GM23338 (cell line): ENCODE data around the gene NPAS3.

ENCODE experiments used
- EZH2 ChIP-seq: fragments of 200-600 bp; sonication (generic); IDR thresholded peaks from one replicate; pipeline ENCODE4 v1.8.0; 2017; ENCODE audit warnings: antibody characterized with exemption, mild to moderate bottlenecking, low read depth; ENCODE audit not compliant: unreplicated experiment
- JUNB ChIP-seq: IDR thresholded peaks from one replicate; pipeline ENCODE4 v1.6.1; 2016; ENCODE audit warnings: antibody characterized with exemption; ENCODE audit not compliant: unreplicated experiment
- TF ChIP-seq, protein P1 (sequence below), 2 experiments: fragments of 200-600 bp in 1 of 2; sonication (generic) in 1 of 2; conservative IDR thresholded peaks; 2 replicates each; pipeline versions ENCODE4 v1.5.1 to v1.6.1; 2016 to 2017; ENCODE audit warnings: antibody characterized with exemption in 2 of 2, low read depth in 2 of 2, mild to moderate bottlenecking in 2 of 2, moderate library complexity in 1 of 2
- TF ChIP-seq, protein P2 (sequence below): IDR thresholded peaks from 2 replicates; pipeline ENCODE4 v1.6.1; 2016; ENCODE audit warnings: antibody characterized with exemption
- TF ChIP-seq, protein P3 (sequence below): IDR thresholded peaks from one replicate; pipeline ENCODE4 v1.6.1; 2018; ENCODE audit warnings: antibody characterized with exemption; ENCODE audit not compliant: unreplicated experiment

DNA sequence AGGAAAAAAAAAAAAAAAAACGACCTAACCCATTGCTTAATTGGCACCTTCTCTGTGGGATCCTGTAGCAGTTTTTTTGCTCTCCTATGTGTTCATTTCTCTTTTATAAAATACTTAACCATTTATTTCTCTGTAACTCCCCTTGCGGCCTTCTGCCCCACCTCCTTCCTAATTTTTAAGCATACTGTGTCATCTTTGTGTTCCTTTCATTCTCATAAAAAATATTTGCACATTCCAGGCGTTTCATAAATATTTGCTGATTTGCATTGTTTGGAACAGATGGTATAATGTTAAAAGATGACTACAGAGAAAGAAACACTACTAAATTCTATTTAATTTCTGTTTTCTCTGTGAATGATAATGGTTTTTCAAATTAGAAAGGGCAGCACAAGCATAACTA, 77.9 kb downstream of the NPAS3 start:
- TF ChIP-seq, protein P1, sequence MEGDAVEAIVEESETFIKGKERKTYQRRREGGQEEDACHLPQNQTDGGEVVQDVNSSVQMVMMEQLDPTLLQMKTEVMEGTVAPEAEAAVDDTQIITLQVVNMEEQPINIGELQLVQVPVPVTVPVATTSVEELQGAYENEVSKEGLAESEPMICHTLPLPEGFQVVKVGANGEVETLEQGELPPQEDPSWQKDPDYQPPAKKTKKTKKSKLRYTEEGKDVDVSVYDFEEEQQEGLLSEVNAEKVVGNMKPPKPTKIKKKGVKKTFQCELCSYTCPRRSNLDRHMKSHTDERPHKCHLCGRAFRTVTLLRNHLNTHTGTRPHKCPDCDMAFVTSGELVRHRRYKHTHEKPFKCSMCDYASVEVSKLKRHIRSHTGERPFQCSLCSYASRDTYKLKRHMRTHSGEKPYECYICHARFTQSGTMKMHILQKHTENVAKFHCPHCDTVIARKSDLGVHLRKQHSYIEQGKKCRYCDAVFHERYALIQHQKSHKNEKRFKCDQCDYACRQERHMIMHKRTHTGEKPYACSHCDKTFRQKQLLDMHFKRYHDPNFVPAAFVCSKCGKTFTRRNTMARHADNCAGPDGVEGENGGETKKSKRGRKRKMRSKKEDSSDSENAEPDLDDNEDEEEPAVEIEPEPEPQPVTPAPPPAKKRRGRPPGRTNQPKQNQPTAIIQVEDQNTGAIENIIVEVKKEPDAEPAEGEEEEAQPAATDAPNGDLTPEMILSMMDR (conservative IDR thresholded peaks at IDR 0.05; ENCODE audit: low read depth in 2 of 2), result no peak
- TF ChIP-seq, protein P2, sequence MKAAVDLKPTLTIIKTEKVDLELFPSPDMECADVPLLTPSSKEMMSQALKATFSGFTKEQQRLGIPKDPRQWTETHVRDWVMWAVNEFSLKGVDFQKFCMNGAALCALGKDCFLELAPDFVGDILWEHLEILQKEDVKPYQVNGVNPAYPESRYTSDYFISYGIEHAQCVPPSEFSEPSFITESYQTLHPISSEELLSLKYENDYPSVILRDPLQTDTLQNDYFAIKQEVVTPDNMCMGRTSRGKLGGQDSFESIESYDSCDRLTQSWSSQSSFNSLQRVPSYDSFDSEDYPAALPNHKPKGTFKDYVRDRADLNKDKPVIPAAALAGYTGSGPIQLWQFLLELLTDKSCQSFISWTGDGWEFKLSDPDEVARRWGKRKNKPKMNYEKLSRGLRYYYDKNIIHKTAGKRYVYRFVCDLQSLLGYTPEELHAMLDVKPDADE, result no peak
- TF ChIP-seq, protein P3, sequence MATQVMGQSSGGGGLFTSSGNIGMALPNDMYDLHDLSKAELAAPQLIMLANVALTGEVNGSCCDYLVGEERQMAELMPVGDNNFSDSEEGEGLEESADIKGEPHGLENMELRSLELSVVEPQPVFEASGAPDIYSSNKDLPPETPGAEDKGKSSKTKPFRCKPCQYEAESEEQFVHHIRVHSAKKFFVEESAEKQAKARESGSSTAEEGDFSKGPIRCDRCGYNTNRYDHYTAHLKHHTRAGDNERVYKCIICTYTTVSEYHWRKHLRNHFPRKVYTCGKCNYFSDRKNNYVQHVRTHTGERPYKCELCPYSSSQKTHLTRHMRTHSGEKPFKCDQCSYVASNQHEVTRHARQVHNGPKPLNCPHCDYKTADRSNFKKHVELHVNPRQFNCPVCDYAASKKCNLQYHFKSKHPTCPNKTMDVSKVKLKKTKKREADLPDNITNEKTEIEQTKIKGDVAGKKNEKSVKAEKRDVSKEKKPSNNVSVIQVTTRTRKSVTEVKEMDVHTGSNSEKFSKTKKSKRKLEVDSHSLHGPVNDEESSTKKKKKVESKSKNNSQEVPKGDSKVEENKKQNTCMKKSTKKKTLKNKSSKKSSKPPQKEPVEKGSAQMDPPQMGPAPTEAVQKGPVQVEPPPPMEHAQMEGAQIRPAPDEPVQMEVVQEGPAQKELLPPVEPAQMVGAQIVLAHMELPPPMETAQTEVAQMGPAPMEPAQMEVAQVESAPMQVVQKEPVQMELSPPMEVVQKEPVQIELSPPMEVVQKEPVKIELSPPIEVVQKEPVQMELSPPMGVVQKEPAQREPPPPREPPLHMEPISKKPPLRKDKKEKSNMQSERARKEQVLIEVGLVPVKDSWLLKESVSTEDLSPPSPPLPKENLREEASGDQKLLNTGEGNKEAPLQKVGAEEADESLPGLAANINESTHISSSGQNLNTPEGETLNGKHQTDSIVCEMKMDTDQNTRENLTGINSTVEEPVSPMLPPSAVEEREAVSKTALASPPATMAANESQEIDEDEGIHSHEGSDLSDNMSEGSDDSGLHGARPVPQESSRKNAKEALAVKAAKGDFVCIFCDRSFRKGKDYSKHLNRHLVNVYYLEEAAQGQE, result no peak
- no peak for TF ChIP-seq EZH2
- TF ChIP-seq JUNB, result no peak
